Gastrocnemius medialis (tissue), 4 donors: ENCODE results near the gene OTOG.

Source experiments
- CTCF ChIP-seq, 5 experiments: fragments of 450-650 bp in 3 of 5; fragments of 200-600 bp in 2 of 5; sonication (generic) in 2 of 5; IDR thresholded peaks in 4 of 5; conservative IDR thresholded peaks in 1 of 5; 1 replicate in 4 of 5; 2 replicates in 1 of 5; pipeline ENCODE4 v1.5.1; 2016 to 2019; ENCODE audit warnings: antibody characterized with exemption in 5 of 5, mild to moderate bottlenecking in 3 of 5, moderate library complexity in 3 of 5
- POLR2A ChIP-seq, 2 donors: fragments of 450-650 bp; IDR thresholded peaks; one replicate each; pipeline ENCODE4 v1.6.1; 2017; ENCODE audit warnings: antibody characterized with exemption in 2 of 2, mild to moderate bottlenecking in 2 of 2, moderate library complexity in 2 of 2

DNA sequence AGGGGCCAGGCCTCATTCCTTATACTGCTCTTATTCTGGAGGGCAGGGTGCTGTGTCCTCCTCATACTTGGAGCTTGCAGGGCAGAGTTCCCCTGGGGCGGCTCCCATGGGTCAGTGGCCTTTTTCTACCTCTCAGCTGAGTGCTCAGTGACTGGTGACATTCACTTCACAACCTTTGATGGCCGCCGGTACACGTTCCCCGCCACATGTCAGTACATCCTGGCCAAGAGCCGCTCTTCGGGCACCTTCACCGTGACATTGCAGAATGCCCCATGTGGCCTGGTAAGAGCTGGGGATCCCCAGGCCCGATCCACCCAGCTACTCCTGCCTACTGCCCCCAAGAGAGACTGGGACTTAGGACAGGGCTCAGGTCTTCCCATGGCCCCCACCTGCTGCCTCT, 14.5 kb downstream of the OTOG start:
- TF ChIP-seq POLR2A (IDR thresholded peaks at IDR 0.05) (no peak), CTCF (IDR thresholded peaks at IDR 0.05 in 4 of 5, conservative IDR thresholded peaks at IDR 0.05 in 1 of 5) (no peak)
